Anterior cingulate cortex (tissue), 58 donors: Measurements from ENCODE around the gene RAB31.
A peak's percentile ranks its signal among the peaks of the same experiment; 100 is the strongest.

Experiments
- DNase-seq, 58 donors: peaks; one replicate each; lab custom pipeline; 2025; lab: John Stamatoyannopoulos, UW

Gene RAB31

GRCh38 chr18:9690418-9691188 is 17.5 kb upstream of the RAB31 start:
- DNase-seq: no peak

- DNase-seq: no peak
Observed at GRCh38 chr18:9691235-9691634, 16.9 kb upstream of the RAB31 start.

GRCh38 chr18:9694174-9694573 is 13.9 kb upstream of the RAB31 start:
- DNase-seq: no peak

GRCh38 chr18:9694952-9695495 is 13.1 kb upstream of the RAB31 start:
- DNase-seq: no peak

- no peak for DNase-seq
Observed at GRCh38 chr18:9695605-9696004, 12.5 kb upstream of the RAB31 start.

- no peak for DNase-seq
Observed at GRCh38 chr18:9696112-9696511, 12.0 kb upstream of the RAB31 start.

- no peak for DNase-seq
Observed at GRCh38 chr18:9696701-9697100, 11.4 kb upstream of the RAB31 start.

GRCh38 chr18:9697121-9697520 is 11.0 kb upstream of the RAB31 start:
- DNase-seq: no peak

- DNase-seq: no peak
Observed at GRCh38 chr18:9698497-9698896, 9.6 kb upstream of the RAB31 start.

- no peak for DNase-seq
Observed at GRCh38 chr18:9700261-9700796, 7.8 kb upstream of the RAB31 start.

- no peak for DNase-seq
Observed at GRCh38 chr18:9701609-9702349, 6.3 kb upstream of the RAB31 start.

GRCh38 chr18:9704233-9705118 is 3.6 kb upstream of the RAB31 start:
- no peak for DNase-seq

- no peak for DNase-seq
Observed at GRCh38 chr18:9705183-9705829, 2.8 kb upstream of the RAB31 start.

- no peak for DNase-seq
Observed at GRCh38 chr18:9706081-9706935, 1.8 kb upstream of the RAB31 start.

- DNase-seq: peak in 5 of 58 donors; percentile 42 to 68 (median 45)
Observed at GRCh38 chr18:9707381-9708056, 582 bp upstream of the RAB31 start.

- peak in 4 of 58 donors; percentile 9 to 39 (median 26) for DNase-seq
Observed at GRCh38 chr18:9708434-9709303, 568 bp downstream of the RAB31 start.

- DNase-seq: peak in 5 of 58 donors; percentile 11 to 35 (median 32)
Observed at GRCh38 chr18:9709304-9709877, 1.3 kb downstream of the RAB31 start.
